ENCODE measurements around the gene GPR31.
"Not testable (repeated sequence)": the region's sequence is repeated elsewhere in the genome, so short reads cannot be mapped to it uniquely, and the experiment has no call there.

GRCh38 chr6:167185101-167185500 is 27.3 kb upstream of the GPR31 start:
- TF ChIP-seq CTCF (IDR thresholded peaks at IDR 0.05); ZFX (IDR thresholded peaks at IDR 0.05; ENCODE audit: borderline replicate concordance): not testable (repeated sequence)

All from 22Rv1 (cell line).